HG03521 (cell line): ENCODE data around the gene AQP11.

ENCODE experiments used
- ATAC-seq: cut with Tn5 transposase; IDR thresholded peaks from one replicate; pipeline ENCODE4 v1.9.1; 2021; ENCODE audit warnings: mild to moderate bottlenecking, moderate library complexity; ENCODE audit not compliant: unreplicated experiment

Gene AQP11

DNA sequence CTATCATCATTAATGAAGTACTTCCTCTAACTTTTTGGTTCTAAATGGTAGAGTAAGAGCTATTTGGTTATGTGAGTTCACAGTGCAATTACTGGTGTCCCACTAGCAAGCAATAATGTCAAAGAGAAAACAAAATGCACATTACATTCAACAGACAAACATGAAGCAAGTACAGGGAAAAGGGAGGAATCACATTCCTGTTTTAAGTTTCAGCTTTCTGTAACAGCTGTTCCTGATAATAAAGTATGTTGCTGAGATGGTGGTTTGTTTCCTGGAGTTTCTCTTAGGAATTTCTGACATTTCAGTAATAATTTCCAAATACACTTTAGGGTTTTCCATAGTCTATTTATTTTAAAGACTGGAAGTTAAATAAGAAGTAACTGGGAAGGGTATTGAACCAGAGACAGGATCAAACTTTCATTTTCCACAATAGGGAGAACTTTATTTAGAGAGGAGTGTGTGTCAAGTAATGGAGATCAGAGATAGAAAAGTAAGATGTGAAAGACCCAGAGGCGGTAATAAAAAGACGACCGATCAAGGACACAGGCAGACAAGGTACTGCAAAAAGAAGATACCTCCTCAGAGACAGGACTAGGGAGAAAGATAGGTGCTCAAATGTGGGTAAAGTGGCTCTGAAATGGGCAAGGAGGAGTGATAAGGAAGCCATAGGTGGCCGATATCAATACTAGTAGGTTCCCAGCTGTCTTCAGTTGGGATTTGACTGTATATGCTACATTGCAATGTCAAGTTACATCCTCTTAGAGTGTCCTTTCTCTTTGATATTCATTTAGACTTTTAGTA is 68.7 kb downstream of the AQP11 start:
- no peak for ATAC-seq
